Bone marrow (tissue), 2 donors: ENCODE data around the gene MYL9.

Experiments used
- DNase-seq, 2 donors: peaks; one replicate each; lab custom pipeline; 2025; lab: John Stamatoyannopoulos, UW

Gene MYL9

GRCh38 chr20:36582821-36583220, 41.5 kb downstream of the MYL9 start:
- DNase-seq: no peak

DNA sequence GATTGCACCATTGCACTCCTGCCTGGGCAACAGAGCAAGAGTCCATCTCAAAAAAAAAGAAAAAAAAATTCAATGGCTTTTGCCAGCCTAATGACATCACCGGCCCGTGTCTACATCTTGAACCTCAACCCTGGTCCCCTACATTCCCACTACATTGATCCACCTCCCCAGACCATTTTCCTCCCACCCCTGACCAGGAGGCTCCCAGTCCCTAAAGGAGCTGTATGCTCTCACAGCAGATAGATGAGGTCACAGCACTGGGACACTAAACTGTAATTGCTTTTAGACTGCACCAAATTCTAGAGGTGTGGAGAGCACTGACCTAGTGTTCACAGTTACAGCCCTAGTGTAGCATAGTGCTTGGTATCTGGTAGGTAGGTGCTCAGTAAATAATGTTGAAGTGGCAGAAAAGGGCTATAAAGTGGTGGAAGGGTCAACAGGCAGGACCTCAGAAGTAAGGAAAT, 42.7 kb downstream of the MYL9 start:
- no peak for DNase-seq

DNA sequence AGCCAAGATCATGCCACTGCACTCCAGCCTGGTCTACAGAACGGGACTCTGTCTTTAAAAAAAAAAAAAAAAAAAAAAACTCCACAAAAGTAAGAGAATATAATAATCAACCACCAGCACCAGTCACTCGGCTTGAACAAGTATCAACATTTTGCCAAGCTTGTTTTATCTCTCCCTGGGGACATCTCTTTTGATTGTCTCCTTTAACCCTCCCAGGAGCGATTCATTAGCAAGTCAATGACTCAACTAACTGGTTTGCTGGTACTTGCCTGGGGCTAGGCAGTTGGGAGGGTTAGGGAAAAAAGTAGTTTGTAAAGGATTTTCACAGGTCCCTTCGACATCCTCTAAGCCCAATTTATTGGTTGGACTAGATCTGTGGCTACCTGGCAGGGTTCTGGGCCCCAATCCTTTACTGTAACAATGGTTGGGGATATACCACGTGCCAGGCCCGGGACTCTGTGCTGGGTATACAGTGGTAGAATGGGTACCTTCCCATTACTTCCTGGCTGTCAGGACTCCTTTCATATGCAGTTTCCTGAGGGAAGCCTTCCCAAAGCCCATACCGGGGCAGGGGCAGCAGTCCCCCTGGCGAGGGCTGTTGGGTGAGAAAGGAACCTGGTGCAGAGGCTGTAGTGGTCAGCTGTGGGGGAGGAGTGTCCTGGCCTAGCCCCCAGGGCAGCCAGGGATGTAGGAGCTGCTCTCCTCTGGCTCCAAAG, 44.2 kb downstream of the MYL9 start:
- DNase-seq: no peak

DNA sequence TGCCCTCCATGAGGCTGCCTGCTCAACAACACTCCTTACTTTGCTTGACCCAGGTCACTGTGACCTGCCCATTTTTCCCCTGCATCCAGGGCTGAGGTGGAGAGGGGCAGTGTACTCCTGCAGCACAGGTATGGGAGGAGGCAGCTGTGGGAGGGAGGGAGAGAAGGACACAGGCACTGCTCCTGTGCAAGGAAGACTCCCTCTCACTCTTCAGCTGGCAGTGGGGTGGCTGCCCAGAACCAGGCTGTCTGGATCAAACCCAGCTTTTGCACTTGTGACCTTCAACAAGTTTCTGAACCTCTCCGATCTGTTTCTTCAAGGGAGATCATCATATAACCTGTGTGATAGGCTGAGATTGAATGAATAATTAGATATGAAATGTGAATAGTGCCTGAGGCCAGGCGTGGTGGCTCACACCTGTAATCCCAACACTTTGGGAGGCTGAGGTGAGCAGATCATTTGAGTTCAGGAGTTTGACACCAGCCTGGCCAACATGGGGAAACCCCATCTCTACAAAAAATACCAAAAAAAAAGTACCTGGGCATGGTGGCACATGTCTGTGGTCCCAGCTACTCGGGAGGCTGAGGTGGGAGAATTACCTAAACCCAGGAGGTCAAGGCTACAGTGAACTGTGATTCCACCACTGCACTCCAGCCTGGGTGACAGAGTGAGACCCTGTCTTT, 46.2 kb downstream of the MYL9 start:
- DNase-seq: no peak

DNA sequence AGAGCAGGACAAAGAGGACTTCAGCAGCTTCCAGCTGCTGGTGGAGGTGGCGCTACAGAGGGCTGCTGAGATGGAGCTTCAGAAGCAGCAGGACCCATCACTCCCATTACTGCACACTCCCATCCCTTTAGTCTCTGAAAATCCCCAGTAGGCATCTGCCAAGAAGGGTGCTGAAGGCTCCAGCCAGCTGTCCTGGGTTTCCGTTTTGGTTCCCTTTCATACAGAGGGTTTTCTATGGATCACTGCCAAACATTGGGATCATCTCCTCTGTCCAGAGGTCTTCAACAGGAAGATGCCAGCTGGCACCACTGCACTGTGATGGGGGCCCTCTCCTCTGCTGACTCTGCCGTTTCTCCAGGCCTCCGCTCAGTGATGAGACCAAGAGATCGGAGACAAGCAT, 50.0 kb downstream of the MYL9 start:
- DNase-seq: no peak

GRCh38 chr20:36591854-36592641, 50.7 kb downstream of the MYL9 start:
- no peak for DNase-seq

- no peak for DNase-seq
Observed at GRCh38 chr20:36593347-36593929, 52.1 kb downstream of the MYL9 start.

DNA sequence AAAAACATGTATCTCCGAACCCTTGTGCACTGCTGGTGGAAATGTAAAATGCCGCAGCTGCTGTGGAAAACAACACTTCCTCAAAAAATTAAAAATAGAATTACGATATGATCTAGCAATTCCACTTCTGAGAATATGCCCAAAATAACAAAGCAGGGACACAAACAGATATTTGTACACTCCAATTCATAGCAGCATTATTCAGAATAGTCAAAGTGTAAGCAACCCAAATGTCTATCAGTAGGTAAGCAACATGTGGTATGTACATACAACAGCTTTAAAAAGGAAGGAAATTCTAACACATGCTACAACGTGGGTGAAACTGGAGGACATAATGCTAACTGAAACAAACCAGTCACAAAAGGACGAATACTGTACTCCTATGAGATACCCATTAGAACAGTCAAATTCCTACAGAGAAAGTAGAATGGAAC, 58.6 kb downstream of the MYL9 start:
- peak in 1 of 2 donors; percentile 60 for DNase-seq
